Measurements from ENCODE around the gene MYCBP2.
"Not testable (repeated sequence)": the region's sequence is repeated elsewhere in the genome, so short reads cannot be mapped to it uniquely, and the experiment has no call there.

The MYCBP2 gene

DNA sequence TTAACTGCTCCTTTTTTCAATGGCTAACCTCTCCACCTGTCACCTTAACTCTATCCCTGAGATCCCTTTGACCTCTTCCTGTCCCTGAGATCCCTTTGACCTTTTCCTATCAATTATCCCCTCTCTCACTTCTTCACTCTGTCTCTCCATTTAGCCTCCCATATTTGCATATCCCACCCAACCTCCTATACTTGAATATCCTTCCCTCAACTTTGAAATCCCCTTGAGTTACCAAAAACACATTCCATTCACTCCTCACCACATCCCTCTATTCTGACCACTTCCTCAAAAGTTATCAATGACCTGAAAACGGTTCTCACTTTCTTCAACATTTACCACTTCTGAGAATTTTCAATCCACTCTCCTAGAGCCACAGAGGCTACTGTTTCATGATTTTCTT, 3.0 kb downstream of the MYCBP2 start:
- POLR2A ChIA-PET, result no interaction called here
- TF ChIP-seq, protein P1, sequence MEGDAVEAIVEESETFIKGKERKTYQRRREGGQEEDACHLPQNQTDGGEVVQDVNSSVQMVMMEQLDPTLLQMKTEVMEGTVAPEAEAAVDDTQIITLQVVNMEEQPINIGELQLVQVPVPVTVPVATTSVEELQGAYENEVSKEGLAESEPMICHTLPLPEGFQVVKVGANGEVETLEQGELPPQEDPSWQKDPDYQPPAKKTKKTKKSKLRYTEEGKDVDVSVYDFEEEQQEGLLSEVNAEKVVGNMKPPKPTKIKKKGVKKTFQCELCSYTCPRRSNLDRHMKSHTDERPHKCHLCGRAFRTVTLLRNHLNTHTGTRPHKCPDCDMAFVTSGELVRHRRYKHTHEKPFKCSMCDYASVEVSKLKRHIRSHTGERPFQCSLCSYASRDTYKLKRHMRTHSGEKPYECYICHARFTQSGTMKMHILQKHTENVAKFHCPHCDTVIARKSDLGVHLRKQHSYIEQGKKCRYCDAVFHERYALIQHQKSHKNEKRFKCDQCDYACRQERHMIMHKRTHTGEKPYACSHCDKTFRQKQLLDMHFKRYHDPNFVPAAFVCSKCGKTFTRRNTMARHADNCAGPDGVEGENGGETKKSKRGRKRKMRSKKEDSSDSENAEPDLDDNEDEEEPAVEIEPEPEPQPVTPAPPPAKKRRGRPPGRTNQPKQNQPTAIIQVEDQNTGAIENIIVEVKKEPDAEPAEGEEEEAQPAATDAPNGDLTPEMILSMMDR (IDR thresholded peaks at IDR 0.05; ENCODE audit: insufficient read depth, low read length, missing control alignments), result no peak
- CTCF ChIA-PET, result no interaction called here
- no peak overlapping the region for H3K4me3 ChIP-seq (ENCODE audit: low read depth, low read length)
- no peak for DNase-seq (ENCODE audit: low read depth, low spot score)

DNA sequence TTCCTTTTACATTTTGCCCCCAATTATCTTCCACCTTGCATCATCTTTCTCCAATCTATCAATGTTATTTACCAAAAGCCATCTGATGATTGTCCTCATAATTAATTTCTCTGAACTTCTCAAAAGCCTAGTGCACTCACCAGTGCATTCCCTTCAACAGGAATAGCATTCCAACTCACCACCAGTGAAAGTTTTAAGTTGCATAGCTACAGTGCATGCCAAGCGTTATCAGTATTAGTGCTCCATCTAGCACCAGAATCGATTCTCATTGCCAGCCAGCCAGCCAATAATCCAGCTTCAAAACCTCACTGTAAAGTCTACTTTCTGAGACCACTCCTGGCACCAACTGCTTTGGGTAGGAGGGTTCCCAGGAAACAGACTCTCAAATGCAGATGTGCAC, 7.4 kb downstream of the MYCBP2 start:
- TF ChIP-seq, protein P1 (IDR thresholded peaks at IDR 0.05; ENCODE audit: insufficient read depth, low read length, missing control alignments), result no peak
- POLR2A ChIA-PET, result no interaction called here
- no peak overlapping the region for H3K4me3 ChIP-seq (ENCODE audit: low read depth, low read length)
- CTCF ChIA-PET, result interaction anchor here (0.9 kb wide), 1 partner anchor 12 kb away, joined by 4 read pairs; no protein-coding TSS in a partner anchor
- DNase-seq (ENCODE audit: low read depth, low spot score), result no peak

DNA sequence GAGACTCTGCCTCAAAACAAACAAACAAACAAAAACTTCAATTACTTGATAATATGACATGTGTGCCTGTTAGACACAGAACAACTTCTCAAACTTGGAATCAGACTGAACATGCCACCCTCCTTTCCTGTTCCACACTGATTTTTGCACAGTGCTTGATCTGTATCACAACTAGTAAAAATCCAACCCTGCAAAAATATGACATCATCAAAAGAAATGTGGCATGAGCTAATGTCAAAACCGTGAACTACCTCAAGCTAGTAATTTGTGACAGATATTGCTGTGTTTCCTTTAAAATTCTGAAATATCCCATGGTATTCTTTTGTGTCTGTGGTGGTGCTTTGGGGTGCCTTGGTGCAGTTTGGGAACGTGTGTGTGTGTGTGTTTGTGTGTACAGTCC, 8.2 kb downstream of the MYCBP2 start:
- no peak for DNase-seq (ENCODE audit: low read depth, low spot score)
- TF ChIP-seq, protein P1 (IDR thresholded peaks at IDR 0.05; ENCODE audit: insufficient read depth, low read length, missing control alignments), result no peak
- ChIA-PET CTCF (no interaction called here), POLR2A (no interaction called here)
- no peak overlapping the region for H3K4me3 ChIP-seq (ENCODE audit: low read depth, low read length)

DNA sequence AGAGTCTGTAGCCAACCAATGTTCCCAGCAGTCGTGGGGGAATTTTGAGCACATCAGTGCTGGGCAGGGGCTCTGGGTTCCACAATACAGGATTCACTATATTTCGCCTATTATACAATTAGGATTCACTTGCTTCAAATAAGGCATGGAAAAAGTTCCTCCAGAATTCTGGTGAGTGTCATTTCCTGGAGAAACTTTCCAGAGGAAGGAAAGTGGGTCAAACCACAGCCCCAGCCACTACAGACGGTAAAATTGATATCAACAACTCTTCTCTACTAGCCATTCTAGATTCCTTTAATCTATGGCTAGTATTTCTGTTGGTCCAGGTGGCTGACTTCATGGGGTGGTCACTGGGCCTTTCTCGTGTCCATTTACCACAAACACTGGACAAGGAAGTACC, 10.5 kb downstream of the MYCBP2 start:
- TF ChIP-seq, protein P1 (IDR thresholded peaks at IDR 0.05; ENCODE audit: insufficient read depth, low read length, missing control alignments), result no peak
- no peak for DNase-seq (ENCODE audit: low read depth, low spot score)
- POLR2A ChIA-PET, result no interaction called here
- no peak overlapping the region for H3K4me3 ChIP-seq (ENCODE audit: low read depth, low read length)
- CTCF ChIA-PET, result no interaction called here

DNA sequence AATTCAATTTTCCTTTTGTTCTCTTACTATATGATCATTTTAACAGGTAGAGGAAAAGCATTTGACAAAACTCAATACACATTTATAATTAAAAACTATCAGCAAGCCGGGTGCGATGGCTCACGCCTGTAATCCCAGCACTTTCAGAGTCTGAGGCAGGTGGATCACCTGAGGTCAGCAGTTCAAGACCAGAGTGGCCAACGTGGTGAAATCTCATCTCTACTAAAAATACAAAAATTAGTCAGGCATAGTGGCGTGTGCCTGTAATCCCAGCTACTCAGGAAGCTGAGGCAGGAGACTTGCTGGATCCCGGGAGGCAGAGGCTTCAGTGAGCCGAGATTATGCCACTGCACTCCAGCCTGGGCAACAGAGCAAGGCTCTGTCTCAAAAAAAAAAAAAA, 11.4 kb downstream of the MYCBP2 start:
- POLR2A ChIA-PET; CTCF ChIA-PET; H3K4me3 ChIP-seq (ENCODE audit: low read depth, low read length); DNase-seq (ENCODE audit: low read depth, low spot score): not testable (repeated sequence)

- H3K4me3 ChIP-seq (ENCODE audit: low read depth, low read length), result no peak overlapping the region
- ChIA-PET CTCF (no interaction called here), POLR2A (no interaction called here)
- TF ChIP-seq, protein P1 (IDR thresholded peaks at IDR 0.05; ENCODE audit: insufficient read depth, low read length, missing control alignments), result no peak
- DNase-seq (ENCODE audit: low read depth, low spot score), result no peak
Measured at GRCh38 chr13:77313923-77314322, 13.0 kb downstream of the MYCBP2 start.

DNA sequence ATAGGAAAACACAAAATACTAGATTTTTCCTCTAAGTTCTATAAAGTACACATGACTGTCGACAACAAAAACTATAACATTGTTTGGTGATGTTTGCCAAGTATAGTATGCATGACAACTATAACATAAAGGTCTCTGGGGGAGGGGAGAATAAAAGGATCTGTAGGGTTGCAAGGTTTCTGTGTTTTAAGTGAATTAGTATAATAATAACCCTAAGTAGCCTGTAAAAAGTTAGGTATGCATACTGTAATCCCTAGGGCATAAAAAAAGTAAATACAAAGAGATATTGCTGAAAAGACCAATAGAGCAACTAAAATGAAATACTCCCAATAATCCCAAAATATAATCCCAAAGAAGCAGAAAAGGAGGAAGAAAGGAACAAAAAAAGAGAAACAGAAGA, 14.6 kb downstream of the MYCBP2 start:
- CTCF ChIA-PET, result interaction anchor here (0.9 kb wide), 1 partner anchor 13 kb away, joined by 3 read pairs; no protein-coding TSS in a partner anchor
- POLR2A ChIA-PET, result no interaction called here
- H3K4me3 ChIP-seq (ENCODE audit: low read depth, low read length), result no peak overlapping the region
- no peak for DNase-seq (ENCODE audit: low read depth, low spot score)
- TF ChIP-seq, protein P1 (IDR thresholded peaks at IDR 0.05; ENCODE audit: insufficient read depth, low read length, missing control alignments), result no peak

Measured in AG04449 (cell line).